Fibroblast of the aortic adventitia (primary cell): ENCODE measurements around the gene PITPNM2. TPM values are rescaled to one million over a fixed set of nuclear protein-coding genes. Genes with fewer than 3 reads are reported as not detected.
A peak's percentile ranks its signal among the peaks of the same experiment; 100 is the strongest.

ENCODE experiments used
- DNase-seq: peaks from one replicate; pipeline ENCODE4 v3.0.0-alpha.2; 2010; ENCODE audit warnings: low read depth
- H3K4me3 ChIP-seq: 2 replicates; pipeline ENCODE4 v1.5.1; 2011; ENCODE audit warnings: low read depth, mild to moderate bottlenecking, control low read depth, low read length, moderate library complexity
- CTCF ChIP-seq: IDR thresholded peaks from 2 replicates; pipeline ENCODE4 v1.5.1; 2011; ENCODE audit warnings: mild to moderate bottlenecking, low read length, control low read depth, inconsistent platforms; ENCODE audit not compliant: insufficient read depth
- total RNA-seq: library from RNA; depleted of rRNA; stranded (reverse); fragments of >200 nt; gene quantifications from 2 replicates; pipeline ENCODE4 v1.2.3, GENCODE V29; 2012; ENCODE audit warnings: low replicate concordance

PITPNM2 gene
- total RNA-seq: 4.1 and 6.6 TPM in 2 replicates

- DNase-seq: peak; percentile 38
- peak; percentile 7 for TF ChIP-seq CTCF
- peak within 1 kb of the TSS; percentile 68 for H3K4me3 ChIP-seq
These were observed at the start of gene PITPNM2 for GRCh38 chr12:123150744-123151456. TSS of gene PITPNM2 (minus strand) at chr12:123151090. CDS start at chr12:123034590, 116,500 bp downstream.

- TF ChIP-seq CTCF: no peak
- no peak overlapping the region for H3K4me3 ChIP-seq
- no peak for DNase-seq
These were observed 49.5 kb upstream of the PITPNM2 start for GRCh38 chr12:123200414-123200813.

- H3K4me3 ChIP-seq: no peak overlapping the region
- no peak for TF ChIP-seq CTCF
- no peak for DNase-seq
These were observed 49.0 kb upstream of the PITPNM2 start for GRCh38 chr12:123199936-123200335.

GRCh38 chr12:123187637-123188036 is 36.7 kb upstream of the PITPNM2 start:
- no peak for TF ChIP-seq CTCF
- H3K4me3 ChIP-seq: no peak overlapping the region
- no peak for DNase-seq

- DNase-seq: no peak
- no peak for TF ChIP-seq CTCF
- H3K4me3 ChIP-seq: no peak overlapping the region
These were observed 29.3 kb upstream of the PITPNM2 start for GRCh38 chr12:123180171-123180570.

GRCh38 chr12:123171967-123172366 is 21.1 kb upstream of the PITPNM2 start:
- no peak for DNase-seq
- TF ChIP-seq CTCF: no peak
- H3K4me3 ChIP-seq: no peak overlapping the region

- no peak overlapping the region for H3K4me3 ChIP-seq
- TF ChIP-seq CTCF: no peak
- no peak for DNase-seq
These were observed 16.4 kb upstream of the PITPNM2 start for GRCh38 chr12:123167329-123167728.
